GM12878 (cell line): ENCODE measurements around the gene SLC6A17. TPM values are rescaled to one million over a fixed set of nuclear protein-coding genes. Genes with fewer than 3 reads are reported as not detected.

Experiments
- ATAC-seq: fragments of 200-7000 bp; cut with Tn5 transposase; 3 replicates; pipeline ENCODE4 v1.9.1; 2020; ENCODE audit warnings: mild to moderate bottlenecking, moderate library complexity
- BruUV-seq: library from RNA; stranded (reverse); fragments of 400-500 nt; replicated peaks from 2 replicates; lab custom pipeline; 2021; lab: Mats Ljungman, UMichigan
- CTCF ChIA-PET: fragments of 300-600 bp; sonication (Branson Sonifier 250); formaldehyde crosslinking; extraction: SDS; loops from one replicate; lab custom pipeline; 2021; ENCODE audit warnings: inconsistent platforms; lab: Yijun Ruan, JAX
- POLR2A ChIA-PET: fragments of 350-600 bp; formaldehyde crosslinking; extraction: SDS; loops from one replicate; lab custom pipeline; 2021; ENCODE audit warnings: inconsistent platforms; lab: Charles Lee
- RAD21 ChIA-PET: fragments of 300-600 bp; sonication (Branson Sonifier 250); formaldehyde crosslinking; loops from one replicate; lab custom pipeline; 2023; ENCODE audit warnings: antibody characterized with exemption; ENCODE audit not compliant: unreplicated experiment; lab: Charles Lee
- SMC1A ChIA-PET: fragments of 300-600 bp; sonication (Branson Sonifier 250); formaldehyde crosslinking; loops from one replicate; lab custom pipeline; 2023; ENCODE audit not compliant: unreplicated experiment, uncharacterized antibody; lab: Charles Lee
- DNase-seq: peaks from one replicate; pipeline ENCODE4 v3.0.0-alpha.2; 2011; ENCODE audit warnings: low read depth, low spot score
- FAIRE-seq: peaks from 3 replicates; lab custom pipeline; 2011; peaks lifted over from hg19 to GRCh38; lab: Jason Lieb, UNC
- H2AFZ ChIP-seq: 2 replicates; pipeline ENCODE4 v1.6.0; 2011; ENCODE audit warnings: low read depth, low read length, control low read depth; ENCODE audit not compliant: control insufficient read depth
- H3K27ac ChIP-seq: 2 replicates; pipeline ENCODE4 v1.5.1; 2011; ENCODE audit warnings: control low read depth; ENCODE audit not compliant: control insufficient read depth, insufficient read depth
- H3K27me3 ChIP-seq, 2 experiments: replicated peaks in 1 of 2; 2 replicates each; pipeline versions ENCODE4 v1.6.0 to v1.6.1; 2011; ENCODE audit warnings: low read length in 1 of 2; ENCODE audit not compliant: control insufficient read depth in 2 of 2, insufficient read depth in 2 of 2
- H3K36me3 ChIP-seq, 2 experiments: 2 replicates each; pipeline ENCODE4 v1.5.1; 2011; ENCODE audit warnings: low read length in 1 of 2; ENCODE audit not compliant: control insufficient read depth in 2 of 2, insufficient read depth in 2 of 2
- H3K4me1 ChIP-seq: 2 replicates; pipeline ENCODE4 v1.6.1; 2011; ENCODE audit warnings: mild to moderate bottlenecking, low read length, moderate library complexity, mixed read lengths; ENCODE audit not compliant: control insufficient read depth, insufficient read depth
- H3K4me2 ChIP-seq: 2 replicates; pipeline ENCODE4 v1.6.0; 2011; ENCODE audit warnings: control low read depth; ENCODE audit not compliant: control insufficient read depth, insufficient read depth
- H3K4me3 ChIP-seq: fragments of 200-600 bp; sonication (generic); 2 replicates; pipeline ENCODE4 v1.5.1; 2016
- H3K79me2 ChIP-seq: 2 replicates; pipeline ENCODE4 v1.6.0; 2011; ENCODE audit warnings: low read length; ENCODE audit not compliant: control insufficient read depth, insufficient read depth
- H3K9ac ChIP-seq: 2 replicates; pipeline ENCODE4 v1.8.0; 2011; ENCODE audit warnings: low read length, control low read depth, mixed read lengths; ENCODE audit not compliant: control insufficient read depth, insufficient read depth
- H3K9me3 ChIP-seq: replicated peaks from 3 replicates; pipeline ENCODE4 v1.5.1; 2011; ENCODE audit warnings: mild to moderate bottlenecking, low read length; ENCODE audit not compliant: control insufficient read depth, insufficient read depth
- H4K20me1 ChIP-seq: 2 replicates; pipeline ENCODE4 v1.6.0; 2011; ENCODE audit not compliant: control insufficient read depth, insufficient read depth
- ATF7 ChIP-seq: fragments of 450-650 bp; IDR thresholded peaks from 2 replicates; pipeline ENCODE4 v1.6.1; 2016; ENCODE audit warnings: low read depth, mild to moderate bottlenecking
- BACH1 ChIP-seq: fragments of 450-650 bp; IDR thresholded peaks from 2 replicates; pipeline ENCODE4 v1.6.1; 2017; ENCODE audit warnings: mild to moderate bottlenecking, borderline replicate concordance
- BCL11A ChIP-seq: IDR thresholded peaks from 2 replicates; pipeline ENCODE4 v1.6.1; 2011; ENCODE audit warnings: low read depth, low read length
- BCLAF1 ChIP-seq: fragments of 450-650 bp; IDR thresholded peaks from 2 replicates; pipeline ENCODE4 v1.6.1; 2017; ENCODE audit warnings: antibody characterized with exemption, mild to moderate bottlenecking, moderate library complexity
- BMI1 ChIP-seq: fragments of 450-650 bp; IDR thresholded peaks from 2 replicates; pipeline ENCODE4 v1.6.1; 2016; ENCODE audit warnings: mild to moderate bottlenecking, moderate library complexity, borderline replicate concordance
- CHD4 ChIP-seq: fragments of 200-600 bp; sonication (generic); IDR thresholded peaks from 2 replicates; pipeline ENCODE4 v1.6.1; 2016; ENCODE audit warnings: mild to moderate bottlenecking
- DPF2 ChIP-seq: fragments of 450-650 bp; IDR thresholded peaks from 2 replicates; pipeline ENCODE4 v1.6.1; 2017; ENCODE audit warnings: mild to moderate bottlenecking
- HCFC1 ChIP-seq: fragments of 150-350 bp; IDR thresholded peaks from 2 replicates; pipeline ENCODE4 v1.6.1; 2014; ENCODE audit warnings: low read length
- MXI1 ChIP-seq: fragments of 150-350 bp; IDR thresholded peaks from 2 replicates; pipeline ENCODE4 v1.6.1; 2011; ENCODE audit warnings: low read depth, mild to moderate bottlenecking, inconsistent platforms, low read length, improper control_type of control experiment
- NFXL1 ChIP-seq: fragments of 450-650 bp; IDR thresholded peaks from 2 replicates; pipeline ENCODE4 v1.6.1; 2017; ENCODE audit warnings: antibody characterized with exemption, mild to moderate bottlenecking, borderline replicate concordance
- POU2F2 ChIP-seq: IDR thresholded peaks from 3 replicates; pipeline ENCODE4 v1.6.1; 2011; ENCODE audit warnings: low read depth, mild to moderate bottlenecking, low read length, borderline replicate concordance
- RELB ChIP-seq: fragments of 450-650 bp; IDR thresholded peaks from 2 replicates; pipeline ENCODE4 v1.6.1; 2017; ENCODE audit warnings: low read depth, mild to moderate bottlenecking, moderate library complexity
- SMARCA5 ChIP-seq: fragments of 450-650 bp; IDR thresholded peaks from 2 replicates; pipeline ENCODE4 v1.6.1; 2017; ENCODE audit warnings: mild to moderate bottlenecking
- SRF ChIP-seq, 2 experiments: IDR thresholded peaks; 2 replicates each; pipeline ENCODE4 v1.6.1; 2011; ENCODE audit warnings: low read depth in 2 of 2, low read length in 2 of 2, mild to moderate bottlenecking in 1 of 2, moderate library complexity in 1 of 2
- STAT1 ChIP-seq: fragments of 450-650 bp; conservative IDR thresholded peaks from 2 replicates; pipeline ENCODE4 v1.6.1; 2014; ENCODE audit warnings: antibody characterized with exemption, mild to moderate bottlenecking
- SUPT20H ChIP-seq: IDR thresholded peaks from 2 replicates; pipeline ENCODE4 v1.6.1; 2011; ENCODE audit warnings: low read depth, mild to moderate bottlenecking, low read length, moderate library complexity, borderline replicate concordance; ENCODE audit not compliant: control insufficient read depth
- ZSCAN29 ChIP-seq: fragments of 450-650 bp; IDR thresholded peaks from 2 replicates; pipeline ENCODE4 v1.6.1; 2017; ENCODE audit warnings: mild to moderate bottlenecking, moderate library complexity
- ZZZ3 ChIP-seq: IDR thresholded peaks from 2 replicates; pipeline ENCODE4 v1.6.1; 2011; ENCODE audit warnings: low read depth; ENCODE audit not compliant: control insufficient read depth, insufficient read length
- WGBS: methylation state at CpG from one replicate; pipeline ENCODE4 v1.1.6; 2016; ENCODE audit warnings: low lambda C conversion rate; ENCODE audit not compliant: insufficient replicate concordance, insufficient coverage; ENCODE audit errors: missing lambda C conversion rate; 5-methylcytosine and 5-hydroxymethylcytosine counted together
- in situ Hi-C: fragments of 300-500 bp; cut with MboI; formaldehyde crosslinking; loops from 9 replicates; pipeline ENCODE4 v1.14.3; 2018; ENCODE audit warnings: mixed read lengths
- intact Hi-C: fragments of 100-400 bp; cut with micrococcal nuclease; formaldehyde crosslinking; loops from one replicate; pipeline ENCODE4 v1.14.2; 2022; ENCODE audit not compliant: unreplicated experiment
- polyA plus RNA-seq, 11 experiments: library from polyadenylated mRNA; depleted of rRNA in 4 of 11; unstranded in 6 of 11; stranded (reverse) in 5 of 11; fragments of >200 nt; fragmentation: Nextera tagmentation in 4 of 11; fragmentation: Illumina TruSeq in 1 of 11; extraction: Ambion mirVana in 4 of 11; extraction: Trizol in 1 of 11; gene quantifications; 1 replicate in 1 of 11; 2 replicates in 10 of 11; pipeline versions ENCODE4 v1.2.1 to v1.2.3, GENCODE V29; 2011 to 2016; ENCODE audit warnings: inconsistent platforms in 2 of 11, missing spikeins in 2 of 11, low read depth in 1 of 11
- total RNA-seq, 4 experiments: library from RNA; depleted of rRNA in 3 of 4; stranded (reverse); fragments of >200 nt in 3 of 4; fragmentation: Illumina TruSeq in 1 of 4; extraction: Trizol in 1 of 4; gene quantifications; 2 replicates each; pipeline versions ENCODE4 v1.2.1 to v1.2.3, GENCODE V29; 2013 to 2021

Gene SLC6A17
- total and polyA plus RNA-seq, 10 of the 15 experiments (the other 5 are each of a cell fraction or from before 2014, with no cell fraction given) = not detected

GRCh38 chr1:110120960-110121561 lies 29.2 kb upstream of the SLC6A17 start:
- intact Hi-C loops = no loop called here

More at GRCh38 chr1:110120960-110121561, 29.2 kb upstream of the SLC6A17 start:
- in situ Hi-C loops = no loop called here
- Histone ChIP-seq H3K36me3 (no peaks in the 10 kb centered on the region), H3K9ac (no peak overlapping the region), H3K4me3 (no peak overlapping the region), H3K4me1 (no peaks in the 10 kb centered on the region), H3K4me2 (no peak overlapping the region), H3K9me3 (no peaks in the 10 kb centered on the region; the same call in 1 of the 3 replicates), H2AFZ (no peak overlapping the region), H4K20me1 (no peaks in the 10 kb centered on the region), H3K79me2 (no peaks in the 10 kb centered on the region), H3K27me3 (no peaks in the 10 kb centered on the region; a peak in 1 of 4 replicates), H3K27ac (no peak overlapping the region)
- TF ChIP-seq SRF (IDR thresholded peaks at IDR 0.05; ENCODE audit: low read depth in 2 of 2, low read length in 2 of 2) (no peak), BMI1 (no peak), DPF2 (no peak), ATF7 (no peak), ZSCAN29 (no peak), CHD4 (no peak), RELB (no peak), BACH1 (no peak), SMARCA5 (no peak), STAT1 (no peak), NFXL1 (no peak), BCL11A (no peak), MXI1 (no peak), HCFC1 (no peak), POU2F2 (no peak), BCLAF1 (no peak), SUPT20H (no peak), ZZZ3 (no peak)
- ChIA-PET CTCF (no interaction called here), SMC1A (no interaction called here), POLR2A (no interaction called here), RAD21 (no interaction called here)
- ATAC-seq (no peak), DNase-seq (no peak), FAIRE-seq (no peak)
- BruUV-seq = no TSS peak
- whole genome bisulfite sequencing = 16% methylated on average over 12 of the region's 12 CpGs
